Transverse colon (tissue), 3 donors: Measurements from ENCODE around the gene AP4B1.

Experiments used
- CTCF ChIP-seq, 5 experiments: fragments of 200-600 bp in 3 of 5; fragments of 450-650 bp in 2 of 5; sonication (generic) in 3 of 5; IDR thresholded peaks; 1 replicate in 2 of 5; 2 replicates in 3 of 5; pipeline ENCODE4 v1.5.1; 2016 to 2017; ENCODE audit warnings: antibody characterized with exemption in 5 of 5, inconsistent platforms in 3 of 5, mild to moderate bottlenecking in 2 of 5, moderate library complexity in 1 of 5
- EP300 ChIP-seq: sonication (generic); formaldehyde crosslinking; IDR thresholded peaks from one replicate; pipeline ENCODE4 v1.6.1; 2017; ENCODE audit warnings: antibody characterized with exemption, low read depth
- POLR2A ChIP-seq: fragments of 450-650 bp; IDR thresholded peaks from one replicate; pipeline ENCODE4 v1.6.1; 2016; ENCODE audit warnings: antibody characterized with exemption, mild to moderate bottlenecking, moderate library complexity

- TF ChIP-seq EP300 (no peak), POLR2A (no peak), CTCF (IDR thresholded peaks at IDR 0.05) (no peak)
Observed at GRCh38 chr1:113858982-113859381, 45.6 kb downstream of the AP4B1 start.
